H1 (cell line): ENCODE results near the gene DNAJB13. TPM values are rescaled to one million over a fixed set of nuclear protein-coding genes. Genes with fewer than 3 reads are reported as not detected.

Experiments
- CTCF ChIA-PET: fragments of 300-600 bp; sonication (Branson Sonifier 250); formaldehyde crosslinking; loops from one replicate; lab custom pipeline; 2021; ENCODE audit not compliant: partially characterized antibody; lab: Charles Lee
- POLR2A ChIA-PET: fragments of 300-600 bp; sonication (Branson Sonifier 250); formaldehyde crosslinking; loops from one replicate; lab custom pipeline; 2021; ENCODE audit warnings: inconsistent platforms; ENCODE audit not compliant: partially characterized antibody; lab: Charles Lee
- DNase-seq, 2 experiments: peaks; one replicate each; pipeline versions ENCODE4 v3.0.0 to v3.0.0-alpha.2; 2010 to 2022; ENCODE audit warnings: low spot score in 2 of 2, low read depth in 1 of 2, mixed read lengths in 1 of 2
- FAIRE-seq: peaks from 2 replicates; lab custom pipeline; 2011; peaks lifted over from hg19 to GRCh38; lab: Jason Lieb, UNC
- H2AFZ ChIP-seq: 2 replicates; pipeline ENCODE4 v1.8.1; 2012; ENCODE audit warnings: low read length, inconsistent platforms
- H2AK5ac ChIP-seq: 2 replicates; pipeline ENCODE4 v1.6.1; 2013; ENCODE audit warnings: low read depth, low read length
- H2BK120ac ChIP-seq: replicated peaks from 2 replicates; pipeline ENCODE3; 2013; ENCODE audit warnings: low read depth, low read length, inconsistent platforms
- H2BK12ac ChIP-seq: 2 replicates; pipeline ENCODE4 v1.6.1; 2013; ENCODE audit warnings: low read depth, low read length
- H2BK15ac ChIP-seq: 2 replicates; pipeline ENCODE4 v1.6.1; 2013; ENCODE audit warnings: low read length
- H2BK20ac ChIP-seq: 2 replicates; pipeline ENCODE4 v1.6.1; 2013; ENCODE audit warnings: low read length
- H2BK5ac ChIP-seq: 2 replicates; pipeline ENCODE4 v1.6.1; 2013; ENCODE audit warnings: low read depth, low read length
- H3K14ac ChIP-seq: 2 replicates; pipeline ENCODE4 v1.6.1; 2013; ENCODE audit warnings: inconsistent platforms; ENCODE audit not compliant: insufficient read length
- H3K18ac ChIP-seq: 2 replicates; pipeline ENCODE4 v1.6.1; 2013; ENCODE audit warnings: low read length; ENCODE audit errors: extremely low read depth
- H3K23ac ChIP-seq: 2 replicates; pipeline ENCODE4 v1.6.1; 2013; ENCODE audit warnings: inconsistent platforms; ENCODE audit not compliant: insufficient read length
- H3K23me2 ChIP-seq: 2 replicates; pipeline ENCODE4 v1.6.1; 2013; ENCODE audit warnings: low read depth, low read length
- H3K27ac ChIP-seq: 2 replicates; pipeline ENCODE4 v1.6.1; 2011; ENCODE audit warnings: low read depth, low read length, inconsistent platforms
- H3K27me3 ChIP-seq, 4 experiments: replicated peaks in 1 of 4; 1 replicate in 1 of 4; 2 replicates in 3 of 4; pipeline versions ENCODE4 v1.6.1 to v1.8.1; 2011 to 2013; ENCODE audit warnings: low read length in 3 of 4, mild to moderate bottlenecking in 3 of 4, inconsistent platforms in 2 of 4, mixed read lengths in 2 of 4, moderate library complexity in 1 of 4; ENCODE audit not compliant: control insufficient read depth in 3 of 4, insufficient read depth in 3 of 4; ENCODE audit errors: extremely low read depth in 1 of 4
- H3K36me3 ChIP-seq, 4 experiments: 2 replicates each; pipeline versions ENCODE4 v1.6.1 to v1.8.1; 2011 to 2013; ENCODE audit warnings: mild to moderate bottlenecking in 4 of 4, low read length in 3 of 4, moderate library complexity in 2 of 4, control low read depth in 1 of 4, inconsistent platforms in 1 of 4; ENCODE audit not compliant: insufficient read depth in 4 of 4, control insufficient read depth in 2 of 4
- H3K4ac ChIP-seq: replicated peaks from 2 replicates; pipeline ENCODE3; 2013; ENCODE audit warnings: low read length, low read depth, mixed read lengths, inconsistent platforms; ENCODE audit not compliant: insufficient read length
- H3K4me1 ChIP-seq, 4 experiments: replicated peaks in 1 of 4; 1 replicate in 1 of 4; 2 replicates in 3 of 4; pipeline versions ENCODE4 v1.6.1 to v1.8.1; 2011 to 2013; ENCODE audit warnings: low read length in 3 of 4, inconsistent platforms in 2 of 4, mixed read lengths in 1 of 4; ENCODE audit not compliant: insufficient read depth in 4 of 4, control insufficient read depth in 3 of 4
- H3K4me2 ChIP-seq, 2 experiments: 2 replicates each; pipeline versions ENCODE4 v1.6.1 to v1.8.1; 2011 to 2013; ENCODE audit warnings: low read depth in 2 of 2, low read length in 2 of 2, control low read depth in 1 of 2, inconsistent platforms in 1 of 2, mild to moderate bottlenecking in 1 of 2; ENCODE audit not compliant: insufficient read depth in 1 of 2
- H3K4me3 ChIP-seq, 4 experiments: fragments of 200-600, 300-600 bp in 1 of 4; sonication (generic), shearing (Covaris generic), sonication (Bioruptor Twin) in 1 of 4; 2 replicates each; pipeline versions ENCODE4 v1.5.1 to v1.8.1; 2011 to 2016; ENCODE audit warnings: low read length in 4 of 4, low read depth in 3 of 4, control low read depth in 2 of 4, inconsistent platforms in 2 of 4, mild to moderate bottlenecking in 2 of 4, mixed read lengths in 1 of 4, moderate library complexity in 1 of 4; ENCODE audit not compliant: insufficient read depth in 2 of 4; ENCODE audit errors: extremely low read depth in 1 of 4
- H3K56ac ChIP-seq: replicated peaks from 2 replicates; pipeline ENCODE3; 2013; ENCODE audit warnings: low read depth, mild to moderate bottlenecking, mixed read lengths, low read length, inconsistent platforms; ENCODE audit not compliant: insufficient read length
- H3K79me1 ChIP-seq: 2 replicates; pipeline ENCODE4 v1.6.1; 2013; ENCODE audit warnings: low read depth, low read length, control low read depth
- H3K79me2 ChIP-seq, 2 experiments: 2 replicates each; pipeline versions ENCODE4 v1.6.1 to v1.8.1; 2012 to 2013; ENCODE audit warnings: low read length in 2 of 2, mild to moderate bottlenecking in 2 of 2, inconsistent platforms in 1 of 2; ENCODE audit not compliant: insufficient read depth in 2 of 2, control insufficient read depth in 1 of 2
- H3K9ac ChIP-seq, 4 experiments: replicated peaks in 1 of 4; 1 replicate in 1 of 4; 2 replicates in 3 of 4; pipeline versions ENCODE4 v1.6.1 to v1.8.1; 2011 to 2013; ENCODE audit warnings: low read depth in 3 of 4, low read length in 3 of 4, control low read depth in 2 of 4, mild to moderate bottlenecking in 2 of 4, moderate library complexity in 2 of 4, inconsistent platforms in 1 of 4; ENCODE audit errors: extremely low read depth in 1 of 4
- H3K9me3 ChIP-seq, 2 experiments: 2 replicates each; pipeline versions ENCODE4 v1.6.1 to v1.8.1; 2012 to 2013; ENCODE audit warnings: mild to moderate bottlenecking in 2 of 2, moderate library complexity in 2 of 2, control low read depth in 1 of 2, inconsistent platforms in 1 of 2, low read depth in 1 of 2, low read length in 1 of 2, mixed read lengths in 1 of 2; ENCODE audit not compliant: insufficient read depth in 2 of 2
- H4K20me1 ChIP-seq, 2 experiments: replicated peaks in 1 of 2; 2 replicates each; pipeline versions ENCODE3 to v1.8.1; 2011 to 2013; ENCODE audit warnings: inconsistent platforms in 2 of 2, low read length in 2 of 2, mild to moderate bottlenecking in 1 of 2; ENCODE audit not compliant: insufficient read depth in 2 of 2, control insufficient read depth in 1 of 2
- H4K5ac ChIP-seq: 2 replicates; pipeline ENCODE4 v1.6.1; 2013; ENCODE audit warnings: low read length, low read depth, mixed read lengths, inconsistent platforms; ENCODE audit not compliant: insufficient read length
- H4K8ac ChIP-seq: 2 replicates; pipeline ENCODE4 v1.8.0; 2013; ENCODE audit warnings: mild to moderate bottlenecking, moderate library complexity, low read length, inconsistent platforms; ENCODE audit not compliant: insufficient read depth; ENCODE audit errors: extremely low read depth
- H4K91ac ChIP-seq: replicated peaks from 2 replicates; pipeline ENCODE3; 2013; ENCODE audit warnings: low read length, mixed read lengths, inconsistent platforms; ENCODE audit not compliant: insufficient read length
- GABPA ChIP-seq: IDR thresholded peaks from 2 replicates; pipeline ENCODE4 v1.6.1; 2011; ENCODE audit warnings: mild to moderate bottlenecking, low read length, moderate library complexity, borderline replicate concordance; ENCODE audit not compliant: insufficient read depth
- RFX5 ChIP-seq: IDR thresholded peaks from 2 replicates; pipeline ENCODE4 v1.6.1; 2011; ENCODE audit warnings: low read depth, low read length, improper control_type of control experiment, borderline replicate concordance
- WGBS, 2 experiments: shearing (Covaris generic) in 1 of 2; methylation state at CpG; one replicate each; pipeline versions ENCODE4 v1.1.6 to v1.1.7; 2013 to 2015; ENCODE audit warnings: low lambda C conversion rate in 2 of 2, mixed read lengths in 2 of 2, inconsistent platforms in 1 of 2, low coverage in 1 of 2, missing lambda C conversion rate in 1 of 2; ENCODE audit not compliant: insufficient replicate concordance in 2 of 2, insufficient coverage in 1 of 2, insufficient read length in 1 of 2; ENCODE audit errors: extremely low coverage in 1 of 2, missing lambda C conversion rate in 1 of 2; 5-methylcytosine and 5-hydroxymethylcytosine counted together
- polyA plus RNA-seq, 7 experiments: library from polyadenylated mRNA; depleted of rRNA in 3 of 7; stranded (reverse) in 5 of 7; unstranded in 2 of 7; fragments of >200 nt in 5 of 7; fragments of 200-250 nt in 2 of 7; gene quantifications; 1 replicate in 5 of 7; 2 replicates in 1 of 7; 4 replicates in 1 of 7; pipeline versions ENCODE4 v1.2.1 to v1.2.3, GENCODE V29; 2011 to 2013; ENCODE audit warnings: missing spikeins in 2 of 7, mixed read lengths in 2 of 7
- total RNA-seq: library from RNA; stranded (reverse); fragmentation: NEBNext Ultra II Directional; extraction: Animal tissue kit (Norgen Biotek cat#: 25700); gene quantifications from 2 replicates; pipeline ENCODE4 v1.2.1, GENCODE V29; 2021

Gene DNAJB13
- total and polyA plus RNA-seq, 2 of the 8 experiments (the other 6 are each of a cell fraction or from before 2014, with no cell fraction given): 0.27 TPM; not detected in 1

DNA sequence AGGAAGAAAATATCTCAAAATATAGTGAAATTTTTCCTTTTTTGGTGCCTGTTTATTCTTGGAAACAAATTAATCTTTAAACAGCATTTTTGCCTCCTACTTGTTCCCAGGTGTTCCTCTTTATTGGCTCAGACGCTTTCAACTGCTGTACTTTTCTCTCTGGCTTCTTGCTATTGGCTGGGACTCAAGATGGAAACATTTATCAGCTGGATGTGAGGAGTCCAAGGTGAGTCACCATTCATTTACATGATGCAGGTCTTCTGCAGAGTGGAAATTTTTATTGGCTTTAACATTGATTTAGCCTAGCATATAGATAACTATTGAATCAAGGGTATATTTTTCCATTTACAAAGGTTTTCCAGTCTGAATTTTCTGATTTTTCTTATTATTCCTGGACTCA lies 34.4 kb upstream of the DNAJB13 start:
- Histone ChIP-seq H3K18ac (no peak overlapping the region), H3K9me3 (no peaks in the 10 kb centered on the region), H3K27ac (no peak overlapping the region), H3K4me3 (no peak overlapping the region), H2BK12ac (no peak overlapping the region), H3K79me2 (no peaks in the 10 kb centered on the region; a peak in 1 of 4 replicates), H3K4me1 (no peaks in the 10 kb centered on the region), H2AFZ (no peak overlapping the region), H3K14ac (no peak overlapping the region), H3K23me2 (no peaks in the 10 kb centered on the region), H3K9ac (no peak overlapping the region), H2AK5ac (no peak overlapping the region), H4K5ac (no peak overlapping the region), H4K20me1 (no peaks in the 10 kb centered on the region), H3K4me2 (no peak overlapping the region), H2BK120ac (no peak overlapping the region), H4K91ac (no peak overlapping the region), H3K27me3 (peaks cover 0 to 1% (median 0%) of the 10 kb centered on the region in 4 experiments; a peak in 1 of 7 replicates), H4K8ac (no peak overlapping the region), H3K23ac (no peak overlapping the region), H3K56ac (no peak overlapping the region), H2BK5ac (no peak overlapping the region), H3K79me1 (no peaks in the 10 kb centered on the region), H2BK15ac (no peak overlapping the region), H3K36me3 (peaks cover 2 to 24% (median 12%) of the 10 kb centered on the region in 4 experiments; a peak in 6 of 8 replicates), H3K4ac (no peak overlapping the region), H2BK20ac (no peak overlapping the region)
- CTCF ChIA-PET: interaction anchor here (0.6 to 2.1 kb wide), 6 partner anchors 9 to 291 kb away, joined by 3 to 10 read pairs (median 4); no protein-coding TSS in a partner anchor
- FAIRE-seq (no peak), DNase-seq (no peak)
- TF ChIP-seq RFX5 (no peak), GABPA (no peak)
- 92% methylated on average over 1 of the region's 1 CpG; no CpG with 5 or more reads in 1 of the 2 experiments for WGBS, 2 experiments
- POLR2A ChIA-PET: no interaction called here
